Right lobe of liver (tissue), 6 donors: ENCODE results near the gene TMEM88. TPM values are rescaled to one million over a fixed set of nuclear protein-coding genes. Genes with fewer than 3 reads are reported as not detected.
A peak's percentile ranks its signal among the peaks of the same experiment; 100 is the strongest.

Experiments used
- ATAC-seq, 4 donors: fragments of 200-7000 bp; cut with Tn5 transposase; one replicate each; pipeline ENCODE4 v1.9.1; 2020; ENCODE audit warnings: mild to moderate bottlenecking in 4 of 4, moderate library complexity in 4 of 4
- DNase-seq, 3 donors: peaks; one replicate each; pipeline ENCODE4 v3.0.0-alpha.2; 2020
- H3K27ac ChIP-seq, 3 donors: fragments of 200-600 bp; one replicate each; pipeline ENCODE4 v1.8.0; 2022
- H3K27me3 ChIP-seq, 2 donors: fragments of 200-600 bp; one replicate each; pipeline ENCODE4 v1.8.0; 2022
- H3K36me3 ChIP-seq, 4 donors: fragments of 200-600 bp; sonication (generic) in 1 of 4; one replicate each; pipeline versions ENCODE4 v1.5.1 to v1.8.0; 2017 to 2022; ENCODE audit warnings: control low read depth in 1 of 4
- H3K4me1 ChIP-seq, 4 donors: fragments of 200-600 bp; sonication (generic) in 1 of 4; one replicate each; pipeline versions ENCODE4 v1.5.1 to v1.8.0; 2017 to 2022; ENCODE audit warnings: control low read depth in 1 of 4
- H3K4me3 ChIP-seq, 3 donors: fragments of 200-600 bp; one replicate each; pipeline ENCODE4 v1.8.0; 2022
- H3K9me3 ChIP-seq, 4 donors: fragments of 200-600 bp; sonication (generic) in 1 of 4; one replicate each; pipeline versions ENCODE4 v1.5.1 to v1.8.0; 2017 to 2022; ENCODE audit warnings: control low read depth in 1 of 4
- POLR2A ChIP-seq: fragments of 450-650 bp; IDR thresholded peaks from one replicate; pipeline ENCODE4 v1.6.1; 2017; ENCODE audit warnings: antibody characterized with exemption, mild to moderate bottlenecking
- WGBS: methylation state at CpG from one replicate; pipeline ENCODE4 v1.1.6; 2018; ENCODE audit warnings: low coverage, low lambda C conversion rate; ENCODE audit not compliant: insufficient coverage; ENCODE audit errors: missing lambda C conversion rate; 5-methylcytosine and 5-hydroxymethylcytosine counted together
- intact Hi-C, 2 donors: fragments of 100-400 bp; cut with DNase I; formaldehyde crosslinking; loops; one replicate each; pipeline versions ENCODE4 v1.11.2 to v1.14.1; 2022
- total RNA-seq, 6 experiments: library from RNA; depleted of rRNA in 2 of 6; stranded (reverse); fragments of >200 nt in 2 of 6; fragmentation: NEBNext Ultra II Directional in 3 of 6; extraction: Animal tissue kit (Norgen Biotek cat#: 25700) in 3 of 6; gene quantifications; one replicate each; pipeline versions ENCODE4 v1.1.0 to v1.2.4, GENCODE V29; 2016 to 2023
- TF ChIP-seq, protein P1 (sequence below), 4 donors: fragments of 200-600 bp in 3 of 4; fragments of 450-650 bp in 1 of 4; IDR thresholded peaks; one replicate each; pipeline versions ENCODE4 v1.5.1 to v1.8.0; 2016 to 2022; ENCODE audit warnings: antibody characterized with exemption in 4 of 4, mild to moderate bottlenecking in 2 of 4
- donor health status: DM: no; HTN: yes; CAD: no.
- donor health status: DM: no; HTN: no; CAD: no.
- donor health status: DM: no; HTN: no; CAD: no.
- donor health status: DM: no; HTN: yes; CAD: no.
- donor health status: DM: no; HTN: yes; CAD: no.

TMEM88 gene
- total RNA-seq, 6 experiments from 2014 or later = 0.74 to 2.4 (median 1.2) TPM

DNA sequence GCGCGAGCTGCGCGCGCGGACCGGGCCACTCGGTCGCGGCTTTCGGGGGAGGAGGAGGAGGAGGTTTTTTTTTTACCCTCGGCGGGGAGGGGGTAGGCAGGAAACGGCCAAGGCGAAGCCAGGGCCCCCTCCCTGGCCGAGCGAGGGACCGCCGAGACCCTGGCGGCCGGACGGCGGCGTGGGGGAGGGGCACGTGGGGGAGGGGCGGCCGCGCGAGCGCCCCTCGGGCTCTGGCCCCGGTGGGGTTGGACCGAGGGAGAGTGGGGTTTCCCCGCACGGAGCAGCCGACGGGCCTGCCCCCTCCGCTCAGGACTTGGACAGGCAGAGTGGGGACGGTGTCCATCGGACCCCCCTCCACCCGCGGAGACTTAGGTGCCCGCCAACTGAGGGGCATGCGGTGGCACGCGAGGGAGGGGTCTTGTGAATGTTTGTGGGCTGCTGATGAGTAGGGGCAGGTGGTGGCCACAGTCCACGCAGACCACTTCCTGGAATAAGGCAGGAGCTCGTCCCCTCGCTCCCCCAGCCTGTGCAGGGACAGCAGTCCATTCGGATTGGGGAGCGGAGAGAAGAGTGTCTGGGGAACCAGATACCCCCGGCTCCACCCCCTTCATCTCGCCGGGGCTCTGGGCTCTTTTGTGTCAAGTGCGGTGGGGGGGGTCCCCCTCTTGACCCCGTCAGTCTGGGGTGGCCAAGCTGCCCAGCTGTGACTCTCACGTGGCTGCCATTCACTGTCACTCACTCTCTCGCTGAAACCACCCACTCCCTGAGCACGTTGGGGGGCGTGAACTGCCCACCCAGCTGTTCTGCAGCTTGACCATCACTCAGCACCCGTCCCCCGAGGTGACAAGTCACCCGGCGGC is 30.7 kb downstream of the TMEM88 start:
- intact Hi-C loops = no loop called here
- H3K4me1 ChIP-seq = peaks cover 3 to 43% (median 22%) of the 10 kb centered on the region in 4 donors
- no peaks in the 10 kb centered on the region for H3K9me3 ChIP-seq
- peak overlapping the region; percentile 82 to 88 (median 82) for H3K27ac ChIP-seq
- DNase-seq = peak in 2 of 3 donors; percentile 49 to 57
- TF ChIP-seq, protein P1, sequence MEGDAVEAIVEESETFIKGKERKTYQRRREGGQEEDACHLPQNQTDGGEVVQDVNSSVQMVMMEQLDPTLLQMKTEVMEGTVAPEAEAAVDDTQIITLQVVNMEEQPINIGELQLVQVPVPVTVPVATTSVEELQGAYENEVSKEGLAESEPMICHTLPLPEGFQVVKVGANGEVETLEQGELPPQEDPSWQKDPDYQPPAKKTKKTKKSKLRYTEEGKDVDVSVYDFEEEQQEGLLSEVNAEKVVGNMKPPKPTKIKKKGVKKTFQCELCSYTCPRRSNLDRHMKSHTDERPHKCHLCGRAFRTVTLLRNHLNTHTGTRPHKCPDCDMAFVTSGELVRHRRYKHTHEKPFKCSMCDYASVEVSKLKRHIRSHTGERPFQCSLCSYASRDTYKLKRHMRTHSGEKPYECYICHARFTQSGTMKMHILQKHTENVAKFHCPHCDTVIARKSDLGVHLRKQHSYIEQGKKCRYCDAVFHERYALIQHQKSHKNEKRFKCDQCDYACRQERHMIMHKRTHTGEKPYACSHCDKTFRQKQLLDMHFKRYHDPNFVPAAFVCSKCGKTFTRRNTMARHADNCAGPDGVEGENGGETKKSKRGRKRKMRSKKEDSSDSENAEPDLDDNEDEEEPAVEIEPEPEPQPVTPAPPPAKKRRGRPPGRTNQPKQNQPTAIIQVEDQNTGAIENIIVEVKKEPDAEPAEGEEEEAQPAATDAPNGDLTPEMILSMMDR (IDR thresholded peaks at IDR 0.05) = no peak
- no peak for TF ChIP-seq POLR2A
- WGBS = 0% methylated on average over 2 of the region's 64 CpGs
- no peaks in the 10 kb centered on the region for H3K27me3 ChIP-seq
- H3K36me3 ChIP-seq = no peaks in the 10 kb centered on the region
- ATAC-seq = peak in 1 of 4 donors; percentile 1
- peak overlapping the region; percentile 56 to 63 (median 59) for H3K4me3 ChIP-seq

DNA sequence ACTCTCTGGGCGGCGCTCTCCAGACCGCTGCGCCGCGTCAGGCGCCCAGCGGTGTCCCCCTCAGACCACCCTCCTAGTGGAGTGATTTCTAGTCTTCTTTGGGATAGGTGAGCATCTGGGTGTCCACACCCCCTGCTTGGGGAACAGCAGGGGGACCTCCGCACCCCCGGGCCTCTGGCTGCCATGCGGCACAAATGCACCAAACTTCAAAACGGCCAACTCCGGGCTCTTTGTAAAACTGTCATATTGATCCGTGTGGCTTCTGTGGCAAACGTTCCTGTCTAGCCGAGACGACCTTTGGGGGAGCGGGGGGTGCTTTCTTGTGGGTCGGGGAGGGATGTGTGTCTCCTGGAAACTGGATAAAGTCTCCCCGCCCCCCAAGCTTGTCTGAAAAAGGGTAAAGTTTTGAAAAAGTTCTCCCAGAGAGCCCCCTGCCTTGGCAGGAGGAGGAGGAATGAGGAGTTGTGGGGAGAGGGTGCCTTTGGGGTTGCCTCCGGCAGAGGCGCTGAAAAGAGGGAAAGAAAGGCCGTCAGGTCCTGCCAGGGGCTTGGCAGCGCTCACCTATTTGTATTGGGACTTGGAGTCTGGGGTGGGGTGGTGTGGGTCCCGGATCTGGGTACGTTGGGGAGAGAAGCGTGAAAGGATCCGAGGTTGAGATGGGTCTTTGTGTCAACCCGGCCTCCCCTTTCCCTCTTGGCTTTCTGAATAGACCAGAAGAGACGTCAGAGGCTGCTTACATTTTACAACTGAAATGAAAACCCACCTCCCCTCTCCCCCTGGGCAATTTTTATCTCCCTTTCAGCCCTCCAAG is 31.6 kb downstream of the TMEM88 start:
- H3K4me3 ChIP-seq = peak overlapping the region; percentile 56 to 63 (median 59)
- DNase-seq (no peak), ATAC-seq (no peak)
- no peaks in the 10 kb centered on the region for H3K9me3 ChIP-seq
- no peaks in the 10 kb centered on the region for H3K27me3 ChIP-seq
- no peaks in the 10 kb centered on the region for H3K36me3 ChIP-seq
- H3K4me1 ChIP-seq = peaks cover 3 to 43% (median 22%) of the 10 kb centered on the region in 4 donors
- TF ChIP-seq, protein P1 (IDR thresholded peaks at IDR 0.05) = no peak
- no peak for TF ChIP-seq POLR2A
- WGBS = 3% methylated on average over 13 of the region's 30 CpGs
- intact Hi-C loops = no loop called here
- peak overlapping the region; percentile 82 to 88 (median 82) for H3K27ac ChIP-seq

DNA sequence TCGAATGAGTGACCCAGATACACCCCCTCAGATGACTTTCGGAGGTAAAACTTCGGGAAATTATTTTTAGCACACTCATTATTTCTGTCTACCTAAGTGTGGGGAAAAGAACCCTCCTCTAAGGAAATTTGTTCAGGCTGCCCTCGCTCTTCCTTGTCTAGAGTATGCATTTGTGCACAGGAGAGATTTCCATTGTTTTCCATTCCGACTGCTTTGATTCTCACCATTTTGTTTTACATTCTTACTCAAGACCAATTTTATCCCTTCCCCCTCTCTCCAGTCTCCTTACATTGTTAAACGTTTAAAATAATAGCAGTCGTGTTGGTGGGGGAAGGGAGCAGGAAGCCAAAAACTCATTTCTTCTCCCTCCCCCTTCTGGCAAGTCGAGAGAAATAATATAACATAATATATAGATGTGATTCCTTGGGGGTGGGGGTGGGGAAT is 32.2 kb downstream of the TMEM88 start:
- Histone ChIP-seq H3K27me3 (no peaks in the 10 kb centered on the region), H3K4me1 (peaks cover 3 to 43% (median 22%) of the 10 kb centered on the region in 4 donors), H3K9me3 (no peaks in the 10 kb centered on the region), H3K4me3 (peak overlapping the region in 2 of 3 donors; percentile 51 to 63), H3K36me3 (no peaks in the 10 kb centered on the region), H3K27ac (peak overlapping the region; percentile 82 to 88 (median 82))
- no peak for TF ChIP-seq POLR2A
- TF ChIP-seq, protein P1 (IDR thresholded peaks at IDR 0.05) = no peak
- intact Hi-C loops = no loop called here
- 5% methylated on average over 8 of the region's 8 CpGs for WGBS
- DNase-seq (no peak), ATAC-seq (no peak)

DNA sequence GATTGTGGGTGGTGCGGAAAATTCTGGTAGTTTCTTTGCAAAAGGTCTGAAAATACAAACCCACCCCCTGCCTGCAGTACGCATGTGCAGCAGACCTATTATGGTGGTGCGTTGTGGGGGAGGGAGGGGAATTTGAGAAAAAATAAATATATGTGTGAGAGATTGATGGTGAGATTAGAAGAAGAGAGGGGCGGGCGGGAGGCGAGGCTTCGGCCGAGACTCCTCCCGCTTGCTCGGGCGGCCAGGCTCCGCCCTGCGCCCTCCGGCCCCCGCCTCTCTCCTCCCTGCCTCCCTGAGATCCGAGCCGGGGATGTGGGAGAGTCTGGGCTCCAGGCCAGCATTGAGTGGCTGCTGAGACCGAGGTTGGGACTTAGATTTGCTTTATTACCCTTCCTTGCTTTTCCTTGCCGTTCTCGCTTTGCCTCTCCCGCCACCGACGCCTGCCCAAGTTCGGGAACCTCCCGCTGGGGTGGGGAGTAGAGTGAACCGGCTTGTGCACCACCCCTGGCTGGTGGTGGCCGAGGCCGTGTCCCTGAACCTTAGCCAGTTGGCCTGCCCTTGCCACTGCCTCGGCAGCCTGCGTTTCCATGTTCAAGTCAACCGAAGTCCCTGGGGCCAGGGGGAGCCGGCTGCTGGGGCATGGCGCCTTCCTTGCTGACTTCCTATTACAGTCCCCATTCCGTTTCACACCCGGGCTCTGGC is 32.8 kb downstream of the TMEM88 start:
- intact Hi-C loops = no loop called here
- DNase-seq = peak; percentile 89 to 93 (median 92)
- H3K4me1 ChIP-seq = peaks cover 3 to 43% (median 22%) of the 10 kb centered on the region in 4 donors

More for the DNA sequence above, 32.8 kb downstream of the TMEM88 start:
- Histone ChIP-seq H3K27me3 (no peaks in the 10 kb centered on the region), H3K27ac (peak overlapping the region; percentile 82), H3K4me3 (peak overlapping the region; percentile 28 to 63 (median 51)), H3K9me3 (no peaks in the 10 kb centered on the region), H3K36me3 (no peaks in the 10 kb centered on the region)
- TF ChIP-seq POLR2A = peak; percentile 32
- TF ChIP-seq, protein P1 (IDR thresholded peaks at IDR 0.05) = no peak
- 1% methylated on average over 27 of the region's 35 CpGs for WGBS
- ATAC-seq = peak; percentile 81 to 88 (median 82)
